GM23338 (cell line): ENCODE results near the gene PARP14. TPM values are rescaled to one million over a fixed set of nuclear protein-coding genes. Genes with fewer than 3 reads are reported as not detected.

Experiments used
- ATAC-seq: fragments of 200-7000 bp; cut with Tn5 transposase; 3 replicates; pipeline ENCODE4 v1.9.1; 2020
- DNase-seq: peaks from one replicate; pipeline ENCODE4 v3.0.0-alpha.2; 2015; ENCODE audit warnings: low spot score
- H2AFZ ChIP-seq: fragments of 200-600 bp; sonication (generic); 2 replicates; pipeline ENCODE4 v1.8.0; 2016; ENCODE audit warnings: antibody characterized with exemption, mild to moderate bottlenecking, moderate library complexity
- H3F3A ChIP-seq: fragments of 200-600 bp; sonication (generic); replicated peaks from 2 replicates; pipeline ENCODE4 v1.8.0; 2017; ENCODE audit warnings: antibody characterized with exemption, mixed run types, low read depth
- H3K27ac ChIP-seq: fragments of 200-600 bp; sonication (generic); 2 replicates; pipeline ENCODE4 v1.6.1; 2016; ENCODE audit warnings: low read depth
- H3K27me3 ChIP-seq: fragments of 200-600 bp; sonication (generic); 2 replicates; pipeline ENCODE4 v1.8.0; 2016; ENCODE audit warnings: mild to moderate bottlenecking, mixed run types, moderate library complexity; ENCODE audit not compliant: insufficient read depth
- H3K36me3 ChIP-seq: fragments of 200-600 bp; sonication (generic); 2 replicates; pipeline ENCODE4 v1.8.0; 2016; ENCODE audit warnings: mild to moderate bottlenecking; ENCODE audit not compliant: insufficient read depth
- H3K4me1 ChIP-seq: fragments of 200-600 bp; sonication (generic); 2 replicates; pipeline ENCODE4 v1.8.0; 2016; ENCODE audit warnings: mild to moderate bottlenecking, moderate library complexity; ENCODE audit not compliant: insufficient read depth
- H3K4me2 ChIP-seq: fragments of 200-600 bp; sonication (generic); 2 replicates; pipeline ENCODE4 v1.7.1; 2017; ENCODE audit warnings: mixed run types
- H3K4me3 ChIP-seq: fragments of 200-600 bp; sonication (generic); 2 replicates; pipeline ENCODE4 v1.6.1; 2016; ENCODE audit warnings: mixed run types
- H3K79me2 ChIP-seq: fragments of 200-600 bp; sonication (generic); replicated peaks from 2 replicates; pipeline ENCODE4 v1.8.0; 2017; ENCODE audit warnings: mild to moderate bottlenecking; ENCODE audit not compliant: insufficient read depth
- H3K9me2 ChIP-seq: fragments of 200-600 bp; sonication (generic); 2 replicates; pipeline ENCODE4 v1.8.0; 2017; ENCODE audit not compliant: insufficient read depth
- H4K20me1 ChIP-seq: fragments of 200-600 bp; sonication (generic); replicated peaks from 2 replicates; pipeline ENCODE4 v1.8.0; 2017; ENCODE audit warnings: mild to moderate bottlenecking; ENCODE audit not compliant: insufficient read depth
- H3K27ac Mint-ChIP-seq: 2 replicates; pipeline ENCODE4 v1.8.0; 2020; ENCODE audit warnings: inconsistent platforms, mild to moderate bottlenecking, moderate library complexity, mixed read lengths
- H3K27me3 Mint-ChIP-seq: 3 replicates; pipeline ENCODE4 v1.8.0; 2022; ENCODE audit warnings: low read depth, mild to moderate bottlenecking, moderate library complexity, mixed read lengths, inconsistent platforms; ENCODE audit not compliant: insufficient read depth, poor library complexity
- H3K36me3 Mint-ChIP-seq: 3 replicates; pipeline ENCODE4 v1.8.0; 2021; ENCODE audit warnings: low read depth, mild to moderate bottlenecking, inconsistent platforms, moderate library complexity, mixed read lengths
- H3K4me1 Mint-ChIP-seq: 3 replicates; pipeline ENCODE4 v1.8.0; 2020; ENCODE audit warnings: mild to moderate bottlenecking, inconsistent platforms, mixed read lengths
- H3K4me3 Mint-ChIP-seq: 3 replicates; pipeline ENCODE4 v1.8.0; 2021; ENCODE audit warnings: moderate library complexity, mild to moderate bottlenecking, inconsistent platforms, mixed read lengths
- H3K9me3 Mint-ChIP-seq: 3 replicates; pipeline ENCODE4 v1.8.0; 2020; ENCODE audit warnings: moderate library complexity, mild to moderate bottlenecking, inconsistent platforms, mixed read lengths
- CREB1 ChIP-seq: fragments of 250-450 bp; sonication (Bioruptor Pico); IDR thresholded peaks from 2 replicates; pipeline ENCODE4 v1.5.0; 2020; ENCODE audit warnings: low read depth, mild to moderate bottlenecking, moderate library complexity
- CTCF ChIP-seq, 2 experiments: fragments of 200-600 bp in 1 of 2; sonication (generic) in 1 of 2; conservative IDR thresholded peaks; 2 replicates each; pipeline versions ENCODE4 v1.5.1 to v1.6.1; 2016 to 2017; ENCODE audit warnings: antibody characterized with exemption in 2 of 2, low read depth in 2 of 2, mild to moderate bottlenecking in 2 of 2, moderate library complexity in 1 of 2
- POLR2AphosphoS5 ChIP-seq: IDR thresholded peaks from 2 replicates; pipeline ENCODE4 v1.6.1; 2016; ENCODE audit warnings: antibody characterized with exemption, low read depth
- ZNF114 ChIP-seq: fragments of 250-450 bp; sonication (Bioruptor Pico); IDR thresholded peaks from 2 replicates; pipeline ENCODE4 v1.5.0; 2020; ENCODE audit warnings: mild to moderate bottlenecking, moderate library complexity
- ZNF462 ChIP-seq: fragments of 250-450 bp; sonication (Bioruptor Pico); IDR thresholded peaks from 2 replicates; pipeline ENCODE4 v1.5.0; 2020; ENCODE audit warnings: mild to moderate bottlenecking, moderate library complexity
- polyA plus RNA-seq: library from polyadenylated mRNA; unstranded; fragments of >200 nt; fragmentation: Nextera tagmentation; extraction: Ambion mirVana; gene quantifications from 2 replicates; pipeline ENCODE4 v1.2.1, GENCODE V29; 2016
- total RNA-seq: library from RNA; depleted of rRNA; stranded (reverse); fragments of >200 nt; shearing (Covaris generic); gene quantifications from 2 replicates; pipeline ENCODE4 v1.2.3, GENCODE V29; 2014

Gene PARP14
- total and polyA plus RNA-seq, 2 experiments from 2014 or later: 7.8 to 26.0 TPM

GRCh38 chr3:122660297-122660974 is 20.2 kb upstream of the PARP14 start:
- TF ChIP-seq POLR2AphosphoS5: no peak
- TF ChIP-seq CREB1: peak; percentile 52
- TF ChIP-seq CTCF (conservative IDR thresholded peaks at IDR 0.05; ENCODE audit: low read depth in 2 of 2): peak; percentile 61 to 97
- TF ChIP-seq ZNF462: peak; percentile 40; the same call in 1 of the 2 replicates
- TF ChIP-seq ZNF114 (CRISPR knock-in tag): no peak
- peak; percentile 91 for DNase-seq
- Histone ChIP-seq H3K36me3 (no peaks in the 10 kb centered on the region), H3K4me2 (no peak overlapping the region), H3K4me3 (no peak overlapping the region), H3K27ac (no peak overlapping the region), H4K20me1 (no peaks in the 10 kb centered on the region), H2AFZ (peak overlapping the region; percentile 39), H3K9me2 (no peaks in the 10 kb centered on the region), H3F3A (no peaks in the 10 kb centered on the region), H3K79me2 (no peaks in the 10 kb centered on the region), H3K4me1 (peaks cover 2% of the 10 kb centered on the region; the same call in 1 of the 2 replicates), H3K27me3 (no peaks in the 10 kb centered on the region)
- Mint-ChIP-seq H3K4me1 (peaks cover 5% of the 10 kb centered on the region; the same call in 1 of the 3 replicates), H3K4me3 (no peak overlapping the region), H3K9me3 (no peaks in the 10 kb centered on the region), H3K27ac (no peak overlapping the region), H3K36me3 (no peaks in the 10 kb centered on the region), H3K27me3 (peaks cover 6% of the 10 kb centered on the region)
- ATAC-seq: peak; percentile 99
